Body of pancreas (tissue), 4 donors: ENCODE measurements around the gene BBX.

Source experiments
- CTCF ChIP-seq, 7 experiments: fragments of 450-650 bp in 4 of 7; fragments of 200-600 bp in 3 of 7; sonication (generic) in 3 of 7; IDR thresholded peaks; one replicate each; pipeline ENCODE4 v1.5.1; 2016 to 2019; ENCODE audit warnings: antibody characterized with exemption in 7 of 7
- POLR2A ChIP-seq, 3 donors: fragments of 450-650 bp; IDR thresholded peaks; one replicate each; pipeline ENCODE4 v1.6.1; 2016; ENCODE audit warnings: antibody characterized with exemption in 3 of 3, mild to moderate bottlenecking in 2 of 3

- TF ChIP-seq CTCF (IDR thresholded peaks at IDR 0.05) (no peak), POLR2A (IDR thresholded peaks at IDR 0.05) (no peak)
These were observed 277.9 kb downstream of the BBX start for GRCh38 chr3:107800710-107801109.
